Ishikawa (cell line): ENCODE measurements around the gene SLC16A6.

Experiments
- CEBPB ChIP-seq: IDR thresholded peaks from 2 replicates; pipeline ENCODE4 v1.6.1; 2012
- CREB1 ChIP-seq: IDR thresholded peaks from 2 replicates; pipeline ENCODE4 v1.6.1; 2012; ENCODE audit warnings: low read depth
- FOXM1 ChIP-seq: IDR thresholded peaks from 2 replicates; pipeline ENCODE4 v1.6.1; 2012; ENCODE audit warnings: low read depth, borderline replicate concordance
- RAD21 ChIP-seq: IDR thresholded peaks from 2 replicates; pipeline ENCODE4 v1.6.1; 2012; ENCODE audit warnings: low read depth
- TAF1 ChIP-seq: IDR thresholded peaks from 2 replicates; pipeline ENCODE4 v1.6.1; 2012; ENCODE audit warnings: low read depth, mild to moderate bottlenecking
- TEAD4 ChIP-seq: IDR thresholded peaks from 2 replicates; pipeline ENCODE4 v1.6.1; 2012
- USF1 ChIP-seq: IDR thresholded peaks from 2 replicates; pipeline ENCODE4 v1.6.1; 2012
- YY1 ChIP-seq: IDR thresholded peaks from 2 replicates; pipeline ENCODE4 v1.6.1; 2012; ENCODE audit warnings: low read depth

- TF ChIP-seq RAD21 (no peak), TAF1 (no peak), TEAD4 (no peak), CREB1 (no peak), CEBPB (no peak), USF1 (no peak), YY1 (no peak), FOXM1 (no peak)
Observed at GRCh38 chr17:68222606-68223005, 68.3 kb downstream of the SLC16A6 start.
